ENCODE measurements around the gene MAP2K6. TPM values are rescaled to one million over a fixed set of nuclear protein-coding genes. Genes with fewer than 3 reads are reported as not detected.

Gene MAP2K6
- total RNA-seq, 1 donor from 2014 or later, result 4.7 TPM

GRCh38 chr17:69574257-69575197, 160.0 kb downstream of the MAP2K6 start:
- intact Hi-C loops (cut with DNase I), result no loop called here
- peaks cover 23% of the 10 kb centered on the region for H3K4me1 ChIP-seq
- no peak overlapping the region for H3K4me3 ChIP-seq
- ATAC-seq, result no peak
- DNase-seq, result no peak
- no peaks in the 10 kb centered on the region for H3K36me3 ChIP-seq
- no peaks in the 10 kb centered on the region for H3K27me3 ChIP-seq
- no peak overlapping the region for H3K27ac ChIP-seq
- TF ChIP-seq, protein P1, sequence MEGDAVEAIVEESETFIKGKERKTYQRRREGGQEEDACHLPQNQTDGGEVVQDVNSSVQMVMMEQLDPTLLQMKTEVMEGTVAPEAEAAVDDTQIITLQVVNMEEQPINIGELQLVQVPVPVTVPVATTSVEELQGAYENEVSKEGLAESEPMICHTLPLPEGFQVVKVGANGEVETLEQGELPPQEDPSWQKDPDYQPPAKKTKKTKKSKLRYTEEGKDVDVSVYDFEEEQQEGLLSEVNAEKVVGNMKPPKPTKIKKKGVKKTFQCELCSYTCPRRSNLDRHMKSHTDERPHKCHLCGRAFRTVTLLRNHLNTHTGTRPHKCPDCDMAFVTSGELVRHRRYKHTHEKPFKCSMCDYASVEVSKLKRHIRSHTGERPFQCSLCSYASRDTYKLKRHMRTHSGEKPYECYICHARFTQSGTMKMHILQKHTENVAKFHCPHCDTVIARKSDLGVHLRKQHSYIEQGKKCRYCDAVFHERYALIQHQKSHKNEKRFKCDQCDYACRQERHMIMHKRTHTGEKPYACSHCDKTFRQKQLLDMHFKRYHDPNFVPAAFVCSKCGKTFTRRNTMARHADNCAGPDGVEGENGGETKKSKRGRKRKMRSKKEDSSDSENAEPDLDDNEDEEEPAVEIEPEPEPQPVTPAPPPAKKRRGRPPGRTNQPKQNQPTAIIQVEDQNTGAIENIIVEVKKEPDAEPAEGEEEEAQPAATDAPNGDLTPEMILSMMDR (IDR thresholded peaks at IDR 0.05), result no peak
- no peaks in the 10 kb centered on the region for H3K9me3 ChIP-seq

DNA sequence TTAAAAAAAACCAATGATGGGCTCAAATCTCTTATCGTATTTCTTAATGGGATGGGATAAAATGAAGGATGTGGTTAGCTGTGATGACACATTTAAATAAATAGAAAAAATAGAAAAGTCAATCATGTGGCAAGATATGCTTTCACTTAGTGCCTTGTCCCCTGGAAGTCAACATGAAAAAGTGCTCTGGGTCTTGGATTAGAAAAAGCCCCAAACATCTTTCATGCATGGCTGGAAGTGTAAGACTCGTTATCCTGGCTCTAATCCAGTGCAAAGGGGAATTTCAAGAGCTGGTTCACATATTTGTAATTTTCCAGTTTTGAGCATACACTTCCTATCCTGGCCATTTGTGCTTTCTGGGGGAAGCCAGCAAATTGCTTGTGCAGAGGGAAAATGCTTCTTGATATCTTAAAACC, 160.9 kb downstream of the MAP2K6 start:
- Histone ChIP-seq H3K4me1 (peaks cover 23% of the 10 kb centered on the region), H3K4me3 (no peak overlapping the region), H3K9me3 (no peaks in the 10 kb centered on the region), H3K27me3 (no peaks in the 10 kb centered on the region), H3K27ac (no peak overlapping the region), H3K36me3 (no peaks in the 10 kb centered on the region)
- ATAC-seq (no peak), DNase-seq (no peak)
- TF ChIP-seq, protein P1 (IDR thresholded peaks at IDR 0.05), result no peak
- intact Hi-C loops (cut with DNase I), result no loop called here

- Histone ChIP-seq H3K4me3 (no peak overlapping the region), H3K27me3 (no peaks in the 10 kb centered on the region), H3K27ac (no peak overlapping the region), H3K36me3 (no peaks in the 10 kb centered on the region), H3K4me1 (peaks cover 23% of the 10 kb centered on the region), H3K9me3 (no peaks in the 10 kb centered on the region)
- TF ChIP-seq, protein P1 (IDR thresholded peaks at IDR 0.05), result no peak
- intact Hi-C loops (cut with DNase I), result no loop called here
- no peak for DNase-seq
- ATAC-seq, result no peak
Observed at GRCh38 chr17:69577098-69577497, 162.6 kb downstream of the MAP2K6 start.

DNA sequence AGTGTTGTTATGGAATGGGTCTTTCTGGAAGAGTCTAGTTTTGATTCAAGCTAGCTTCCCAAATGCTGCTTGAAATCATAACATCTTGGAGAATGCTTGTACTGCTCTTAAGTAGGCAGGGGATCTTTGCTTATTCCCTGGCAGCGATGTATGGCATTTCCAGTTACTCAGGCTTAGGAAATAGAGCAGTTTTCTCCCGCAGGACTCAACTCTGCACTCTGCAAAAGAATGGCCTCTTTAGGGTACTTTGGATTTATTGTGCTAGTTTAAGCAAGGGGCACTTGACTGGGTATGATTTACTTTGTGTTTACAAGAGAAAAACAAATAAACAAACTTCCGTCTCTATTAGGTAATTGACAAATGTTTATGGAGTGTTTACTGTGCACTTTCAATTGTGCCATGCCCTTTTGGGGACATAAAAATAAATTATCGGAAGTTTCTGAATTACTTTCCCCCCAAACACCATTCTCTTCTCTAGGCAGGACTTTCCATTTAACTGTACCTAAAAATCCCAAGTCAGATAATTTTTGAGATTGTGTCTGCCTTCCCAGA, 164.0 kb downstream of the MAP2K6 start:
- TF ChIP-seq, protein P1 (IDR thresholded peaks at IDR 0.05), result no peak
- Histone ChIP-seq H3K4me1 (peaks cover 23% of the 10 kb centered on the region), H3K27me3 (no peaks in the 10 kb centered on the region), H3K36me3 (no peaks in the 10 kb centered on the region), H3K9me3 (no peaks in the 10 kb centered on the region), H3K4me3 (no peak overlapping the region), H3K27ac (no peak overlapping the region)
- ATAC-seq, result peak; percentile 35
- intact Hi-C loops (cut with DNase I), result no loop called here
- no peak for DNase-seq

- Histone ChIP-seq H3K9me3 (no peaks in the 10 kb centered on the region), H3K36me3 (no peaks in the 10 kb centered on the region), H3K4me1 (peaks cover 10% of the 10 kb centered on the region), H3K27ac (no peak overlapping the region), H3K4me3 (no peak overlapping the region), H3K27me3 (no peaks in the 10 kb centered on the region)
- DNase-seq (no peak), ATAC-seq (no peak)
- intact Hi-C loops (cut with DNase I), result no loop called here
- TF ChIP-seq, protein P1 (IDR thresholded peaks at IDR 0.05), result no peak
Observed at GRCh38 chr17:69579961-69580677, 165.6 kb downstream of the MAP2K6 start.

Data from upper lobe of right lung (tissue), 1 donor.